Memory B cell (primary cell): ENCODE results near the gene MYLK4.

ENCODE experiments used
- ATAC-seq: fragments of 150-1000 bp; cut with Tn5 transposase; 2 replicates; pipeline ENCODE4 v1.10.0; 2021; ENCODE audit warnings: low read depth, mild to moderate bottlenecking, moderate library complexity
- DNase-seq, 2 donors: peaks; one replicate each; pipeline ENCODE4 v3.0.0; 2022; ENCODE audit warnings: low spot score in 2 of 2
- H3K27ac Mint-ChIP-seq: one replicate; pipeline ENCODE4 v1.8.0; 2022; ENCODE audit warnings: mild to moderate bottlenecking, moderate library complexity, mixed read lengths
- H3K27me3 Mint-ChIP-seq: one replicate; pipeline ENCODE4 v1.8.0; 2022; ENCODE audit warnings: mixed read lengths
- H3K36me3 Mint-ChIP-seq: one replicate; pipeline ENCODE4 v1.8.0; 2022; ENCODE audit warnings: mild to moderate bottlenecking, mixed read lengths
- H3K4me1 Mint-ChIP-seq: one replicate; pipeline ENCODE4 v1.8.0; 2022; ENCODE audit warnings: mixed read lengths
- H3K4me3 Mint-ChIP-seq: one replicate; pipeline ENCODE4 v1.8.0; 2022; ENCODE audit warnings: mild to moderate bottlenecking, moderate library complexity, mixed read lengths
- H3K9me3 Mint-ChIP-seq: one replicate; pipeline ENCODE4 v1.8.0; 2022; ENCODE audit warnings: mixed read lengths

The MYLK4 gene

GRCh38 chr6:2706558-2706957 lies 44.2 kb downstream of the MYLK4 start:
- no peak overlapping the region for H3K4me3 Mint-ChIP-seq
- DNase-seq (no peak), ATAC-seq (peak; percentile 24)
- peaks cover 8% of the 10 kb centered on the region for H3K36me3 Mint-ChIP-seq
- no peak overlapping the region for H3K27ac Mint-ChIP-seq
- peaks cover 3% of the 10 kb centered on the region for H3K4me1 Mint-ChIP-seq
- H3K27me3 Mint-ChIP-seq = peaks cover 10% of the 10 kb centered on the region
- H3K9me3 Mint-ChIP-seq = peaks cover 9% of the 10 kb centered on the region

GRCh38 chr6:2705256-2705655 lies 45.5 kb downstream of the MYLK4 start:
- Mint-ChIP-seq H3K9me3 (peaks cover 6% of the 10 kb centered on the region), H3K4me1 (peaks cover 3% of the 10 kb centered on the region), H3K4me3 (no peak overlapping the region), H3K27ac (no peak overlapping the region), H3K27me3 (peaks cover 8% of the 10 kb centered on the region), H3K36me3 (peaks cover 5% of the 10 kb centered on the region)
- no peak for DNase-seq
- no peak for ATAC-seq

- no peak overlapping the region for H3K27ac Mint-ChIP-seq
- no peaks in the 10 kb centered on the region for H3K36me3 Mint-ChIP-seq
- no peak for ATAC-seq
- H3K4me3 Mint-ChIP-seq = no peak overlapping the region
- no peaks in the 10 kb centered on the region for H3K4me1 Mint-ChIP-seq
- H3K27me3 Mint-ChIP-seq = peaks cover 4% of the 10 kb centered on the region
- H3K9me3 Mint-ChIP-seq = no peaks in the 10 kb centered on the region
- DNase-seq = no peak
These were observed 53.4 kb downstream of the MYLK4 start for GRCh38 chr6:2697291-2697690.

- DNase-seq (no peak), ATAC-seq (peak; percentile 37)
- Mint-ChIP-seq H3K27ac (no peak overlapping the region), H3K27me3 (peaks cover 4% of the 10 kb centered on the region), H3K4me1 (no peaks in the 10 kb centered on the region), H3K36me3 (no peaks in the 10 kb centered on the region), H3K9me3 (no peaks in the 10 kb centered on the region), H3K4me3 (no peak overlapping the region)
These were observed 55.1 kb downstream of the MYLK4 start for GRCh38 chr6:2695454-2696095.

- H3K27me3 Mint-ChIP-seq = no peaks in the 10 kb centered on the region
- H3K36me3 Mint-ChIP-seq = no peaks in the 10 kb centered on the region
- no peak overlapping the region for H3K4me3 Mint-ChIP-seq
- DNase-seq (no peak), ATAC-seq (no peak)
- H3K4me1 Mint-ChIP-seq = no peaks in the 10 kb centered on the region
- H3K9me3 Mint-ChIP-seq = no peaks in the 10 kb centered on the region
- H3K27ac Mint-ChIP-seq = no peak overlapping the region
These were observed 57.5 kb downstream of the MYLK4 start for GRCh38 chr6:2693231-2693630.

GRCh38 chr6:2688401-2689064 lies 62.2 kb downstream of the MYLK4 start:
- ATAC-seq (no peak), DNase-seq (no peak)

GRCh38 chr6:2687456-2687855 lies 63.3 kb downstream of the MYLK4 start:
- H3K27me3 Mint-ChIP-seq = no peaks in the 10 kb centered on the region
- no peak for ATAC-seq
- H3K4me3 Mint-ChIP-seq = no peak overlapping the region
- H3K9me3 Mint-ChIP-seq = no peaks in the 10 kb centered on the region
- H3K36me3 Mint-ChIP-seq = peaks cover 3% of the 10 kb centered on the region
- no peak for DNase-seq
- no peaks in the 10 kb centered on the region for H3K4me1 Mint-ChIP-seq
- no peak overlapping the region for H3K27ac Mint-ChIP-seq

More at GRCh38 chr6:2688401-2689064, 62.2 kb downstream of the MYLK4 start:
- Mint-ChIP-seq H3K4me1 (no peaks in the 10 kb centered on the region), H3K4me3 (no peak overlapping the region), H3K27me3 (no peaks in the 10 kb centered on the region), H3K36me3 (peaks cover 3% of the 10 kb centered on the region), H3K27ac (no peak overlapping the region), H3K9me3 (no peaks in the 10 kb centered on the region)

- H3K4me1 Mint-ChIP-seq = no peaks in the 10 kb centered on the region
- peaks cover 3% of the 10 kb centered on the region for H3K36me3 Mint-ChIP-seq
- no peaks in the 10 kb centered on the region for H3K27me3 Mint-ChIP-seq
- ATAC-seq (no peak), DNase-seq (no peak)
- H3K4me3 Mint-ChIP-seq = no peak overlapping the region
- no peaks in the 10 kb centered on the region for H3K9me3 Mint-ChIP-seq
- no peak overlapping the region for H3K27ac Mint-ChIP-seq
These were observed 64.2 kb downstream of the MYLK4 start for GRCh38 chr6:2686515-2686914.

- Mint-ChIP-seq H3K4me1 (no peaks in the 10 kb centered on the region), H3K27ac (no peak overlapping the region), H3K9me3 (no peaks in the 10 kb centered on the region)
These were observed 65.7 kb downstream of the MYLK4 start for GRCh38 chr6:2684766-2685754.

GRCh38 chr6:2684103-2684749 lies 66.5 kb downstream of the MYLK4 start:
- H3K4me1 Mint-ChIP-seq = no peaks in the 10 kb centered on the region
- no peak for DNase-seq
- H3K4me3 Mint-ChIP-seq = no peak overlapping the region
- no peaks in the 10 kb centered on the region for H3K27me3 Mint-ChIP-seq
- H3K9me3 Mint-ChIP-seq = no peaks in the 10 kb centered on the region
- no peak for ATAC-seq
- H3K27ac Mint-ChIP-seq = no peak overlapping the region
- peaks cover 3% of the 10 kb centered on the region for H3K36me3 Mint-ChIP-seq

More at GRCh38 chr6:2684766-2685754, 65.7 kb downstream of the MYLK4 start:
- Mint-ChIP-seq H3K36me3 (peaks cover 3% of the 10 kb centered on the region), H3K4me3 (no peak overlapping the region), H3K27me3 (no peaks in the 10 kb centered on the region)
- DNase-seq (no peak), ATAC-seq (no peak)

GRCh38 chr6:2680264-2680922 lies 70.3 kb downstream of the MYLK4 start:
- DNase-seq = no peak
- ATAC-seq = no peak
- no peaks in the 10 kb centered on the region for H3K27me3 Mint-ChIP-seq
- H3K9me3 Mint-ChIP-seq = no peaks in the 10 kb centered on the region
- peaks cover 3% of the 10 kb centered on the region for H3K36me3 Mint-ChIP-seq
- no peak overlapping the region for H3K27ac Mint-ChIP-seq
- no peak overlapping the region for H3K4me3 Mint-ChIP-seq
- no peaks in the 10 kb centered on the region for H3K4me1 Mint-ChIP-seq

GRCh38 chr6:2677080-2677593 lies 73.6 kb downstream of the MYLK4 start:
- Mint-ChIP-seq H3K4me1 (no peaks in the 10 kb centered on the region), H3K27ac (no peak overlapping the region), H3K4me3 (no peak overlapping the region), H3K36me3 (no peaks in the 10 kb centered on the region), H3K27me3 (no peaks in the 10 kb centered on the region), H3K9me3 (no peaks in the 10 kb centered on the region)
- no peak for ATAC-seq
- DNase-seq = no peak

- DNase-seq = no peak
- Mint-ChIP-seq H3K27ac (no peak overlapping the region), H3K36me3 (no peaks in the 10 kb centered on the region), H3K4me1 (no peaks in the 10 kb centered on the region), H3K4me3 (no peak overlapping the region), H3K9me3 (no peaks in the 10 kb centered on the region), H3K27me3 (no peaks in the 10 kb centered on the region)
- no peak for ATAC-seq
These were observed 74.7 kb downstream of the MYLK4 start for GRCh38 chr6:2676048-2676447.
